ENCODE measurements around the gene ADAMTS20. TPM values are rescaled to one million over a fixed set of nuclear protein-coding genes. Genes with fewer than 3 reads are reported as not detected.
"Not testable (repeated sequence)": the region's sequence is repeated elsewhere in the genome, so short reads cannot be mapped to it uniquely, and the experiment has no call there.

Gene ADAMTS20
- total RNA-seq, 2 experiments from 2014 or later: not detected

DNA sequence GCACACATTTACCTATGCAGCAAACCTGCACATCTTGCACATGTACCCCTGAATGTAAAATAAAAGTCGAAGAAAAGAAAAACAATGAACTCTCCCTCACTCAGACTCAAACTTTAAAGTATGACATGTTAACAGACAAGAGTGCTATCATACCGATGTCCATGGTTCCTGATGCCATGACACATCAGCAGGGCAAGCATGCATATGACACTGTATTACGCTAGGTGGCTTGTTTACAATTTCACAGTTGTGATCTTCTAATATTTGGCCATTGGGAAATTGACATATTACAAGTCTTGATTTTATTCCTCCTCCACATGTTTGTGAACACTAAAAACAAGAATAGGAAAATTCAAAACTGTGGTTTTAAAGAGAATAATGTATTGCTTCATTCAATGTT, 126.6 kb downstream of the ADAMTS20 start:
- H3K9me3 Mint-ChIP-seq: no peaks in the 10 kb centered on the region
- no peak for DNase-seq
- no peaks in the 10 kb centered on the region for H3K27me3 Mint-ChIP-seq
- H3K4me1 Mint-ChIP-seq: no peaks in the 10 kb centered on the region
- no peak overlapping the region for H3K4me3 Mint-ChIP-seq
- H3K27ac Mint-ChIP-seq: no peak overlapping the region
- no peaks in the 10 kb centered on the region for H3K36me3 Mint-ChIP-seq

DNA sequence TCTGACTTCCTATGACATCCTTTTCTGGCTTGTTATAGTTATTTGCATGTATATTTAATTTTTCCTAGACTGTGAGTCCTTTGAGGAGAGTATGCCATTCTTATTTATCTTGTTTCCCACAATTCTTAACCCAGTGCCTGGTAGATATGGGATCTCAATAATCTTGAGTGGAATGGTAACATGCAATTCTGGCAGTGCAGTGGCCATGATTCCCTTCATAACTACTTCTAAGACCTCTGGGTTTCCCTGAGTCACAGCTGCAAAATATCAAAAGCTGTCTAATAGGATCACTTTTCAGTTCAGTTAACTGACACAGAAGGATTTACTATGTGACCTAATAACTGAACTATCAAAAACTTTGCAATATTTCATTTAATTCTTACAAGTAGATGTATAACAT, 135.0 kb downstream of the ADAMTS20 start:
- H3K4me3 Mint-ChIP-seq: no peak overlapping the region
- H3K27me3 Mint-ChIP-seq: peaks cover 4% of the 10 kb centered on the region

DNA sequence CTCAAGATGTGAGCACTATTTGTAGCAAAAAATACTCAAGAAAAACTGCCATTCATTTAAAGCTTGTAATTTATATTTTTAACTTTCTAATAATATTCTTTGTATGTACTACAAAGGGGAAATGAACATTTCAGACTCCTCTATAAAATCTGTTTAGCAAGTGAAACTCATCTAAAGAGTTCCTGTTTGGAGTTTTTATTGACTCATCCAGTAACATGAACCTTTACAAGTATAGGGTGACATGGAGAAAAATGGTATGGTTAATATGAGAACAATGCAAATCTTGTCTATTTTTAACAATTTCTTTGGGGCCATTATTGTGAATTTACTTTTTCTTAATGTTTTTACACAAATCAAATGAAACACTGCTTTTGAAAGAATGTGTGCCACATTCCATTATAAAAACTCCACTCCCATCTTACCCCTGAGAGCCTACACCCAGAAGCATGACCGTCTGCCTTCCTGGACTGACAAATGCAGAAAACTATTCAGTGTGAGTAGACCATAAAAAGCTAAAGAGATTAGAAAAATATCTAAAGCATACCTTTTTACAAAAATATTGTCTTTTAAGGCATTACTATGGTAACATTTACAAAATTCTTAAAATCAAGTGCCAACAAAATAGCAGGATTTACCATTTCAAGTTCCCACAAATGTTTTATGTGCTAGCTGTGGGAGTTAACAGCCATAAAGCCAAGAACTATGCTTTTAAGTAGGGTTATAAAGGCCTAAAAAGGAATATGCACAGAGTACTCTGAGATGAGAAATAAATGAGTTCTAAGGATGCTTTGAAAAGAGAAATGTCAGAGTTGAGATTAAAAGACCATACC, 144.0 kb downstream of the ADAMTS20 start:
- H3K36me3 Mint-ChIP-seq: no peaks in the 10 kb centered on the region
- H3K4me3 Mint-ChIP-seq: no peak overlapping the region
- no peak for DNase-seq
- H3K27me3 Mint-ChIP-seq: no peaks in the 10 kb centered on the region
- no peaks in the 10 kb centered on the region for H3K4me1 Mint-ChIP-seq
- no peaks in the 10 kb centered on the region for H3K9me3 Mint-ChIP-seq
- no peak overlapping the region for H3K27ac Mint-ChIP-seq

More for the DNA sequence above, 135.0 kb downstream of the ADAMTS20 start:
- Mint-ChIP-seq H3K4me1 (no peaks in the 10 kb centered on the region), H3K9me3 (peaks cover 4% of the 10 kb centered on the region), H3K27ac (no peak overlapping the region), H3K36me3 (no peaks in the 10 kb centered on the region)
- no peak for DNase-seq

DNA sequence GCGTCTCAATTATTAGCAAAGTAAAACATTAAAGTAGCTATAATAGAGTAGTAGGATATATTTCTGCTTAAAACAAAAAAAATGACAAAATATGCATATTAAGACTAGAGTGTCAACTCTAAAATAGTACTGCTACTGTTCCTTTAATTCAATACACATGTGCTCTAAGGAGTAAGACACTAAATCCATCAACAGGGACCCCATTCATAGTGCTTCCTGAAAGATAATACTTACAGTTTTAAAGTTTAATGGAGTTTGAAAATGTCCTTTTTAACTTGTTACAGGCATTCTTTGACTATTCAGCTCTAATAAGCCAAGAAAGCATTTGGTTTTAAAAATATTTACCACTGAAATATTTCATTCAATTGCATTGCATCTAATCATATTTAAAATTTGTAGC, 145.2 kb downstream of the ADAMTS20 start:
- no peak for DNase-seq
- no peak overlapping the region for H3K27ac Mint-ChIP-seq
- no peaks in the 10 kb centered on the region for H3K36me3 Mint-ChIP-seq
- H3K27me3 Mint-ChIP-seq: no peaks in the 10 kb centered on the region
- no peaks in the 10 kb centered on the region for H3K9me3 Mint-ChIP-seq
- no peaks in the 10 kb centered on the region for H3K4me1 Mint-ChIP-seq
- no peak overlapping the region for H3K4me3 Mint-ChIP-seq

DNA sequence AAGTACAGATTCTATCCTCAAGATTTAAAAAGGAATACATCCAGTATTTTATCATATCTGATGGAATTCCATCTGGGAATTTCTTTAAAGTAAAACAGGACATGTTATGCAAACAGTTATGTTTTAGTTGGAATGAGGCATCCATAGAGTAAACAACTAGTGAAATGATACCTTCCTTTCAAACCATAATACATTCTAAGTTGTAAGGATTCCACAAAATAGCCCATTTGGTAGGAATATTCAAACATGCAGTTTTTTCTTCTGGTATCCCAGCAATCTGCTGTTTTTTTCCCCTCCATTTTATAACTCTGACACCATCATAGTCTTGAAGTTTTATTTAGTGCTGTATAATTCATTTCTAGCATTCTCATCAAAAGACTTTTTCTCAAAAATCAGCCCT, 149.6 kb downstream of the ADAMTS20 start:
- DNase-seq: no peak
- H3K9me3 Mint-ChIP-seq: no peaks in the 10 kb centered on the region
- no peak overlapping the region for H3K4me3 Mint-ChIP-seq
- no peak overlapping the region for H3K27ac Mint-ChIP-seq
- H3K36me3 Mint-ChIP-seq: no peaks in the 10 kb centered on the region
- H3K27me3 Mint-ChIP-seq: no peaks in the 10 kb centered on the region
- H3K4me1 Mint-ChIP-seq: no peaks in the 10 kb centered on the region

DNA sequence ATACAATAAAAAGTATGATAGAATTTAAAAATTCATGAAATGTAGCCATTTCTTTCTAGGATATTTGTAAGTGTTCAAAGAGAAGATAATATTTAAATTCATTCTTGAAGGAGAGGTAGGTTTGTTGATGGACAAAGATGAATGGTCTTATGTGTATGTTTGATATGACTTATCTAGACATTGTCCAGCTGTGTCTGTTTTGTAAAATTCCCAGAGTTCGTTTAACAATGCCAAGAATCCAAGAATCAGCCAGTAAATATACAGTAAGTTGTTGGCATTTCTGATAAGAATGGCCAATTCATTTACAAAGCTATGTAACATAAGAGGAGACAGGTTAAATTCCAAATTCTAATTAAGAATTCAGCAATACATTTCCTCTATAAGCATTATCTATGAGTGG, 150.9 kb downstream of the ADAMTS20 start:
- no peaks in the 10 kb centered on the region for H3K36me3 Mint-ChIP-seq
- no peak overlapping the region for H3K4me3 Mint-ChIP-seq
- no peaks in the 10 kb centered on the region for H3K27me3 Mint-ChIP-seq
- H3K27ac Mint-ChIP-seq: no peak overlapping the region
- H3K4me1 Mint-ChIP-seq: no peaks in the 10 kb centered on the region
- H3K9me3 Mint-ChIP-seq: no peaks in the 10 kb centered on the region
- DNase-seq: no peak

DNA sequence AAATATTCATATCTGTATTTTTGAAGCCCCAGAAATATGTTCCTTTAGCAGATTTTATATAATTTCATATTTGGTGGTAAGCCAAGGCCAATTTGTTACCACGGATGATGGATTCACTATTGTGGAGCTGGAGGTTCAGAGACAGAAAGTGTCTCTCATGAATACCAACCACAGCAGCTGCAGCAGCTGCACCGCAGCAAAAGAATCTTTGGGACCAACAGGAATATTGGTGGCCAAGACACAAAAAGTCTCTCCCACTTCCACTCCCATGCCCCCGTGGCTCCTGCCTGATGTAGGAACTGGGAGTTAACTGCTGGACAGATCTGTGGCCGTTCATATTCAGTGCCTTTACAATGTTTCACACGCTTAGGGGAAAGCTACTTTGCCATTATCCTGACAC, 155.3 kb downstream of the ADAMTS20 start:
- Mint-ChIP-seq H3K4me3 (no peak overlapping the region), H3K9me3 (no peaks in the 10 kb centered on the region), H3K36me3 (no peaks in the 10 kb centered on the region), H3K4me1 (no peaks in the 10 kb centered on the region), H3K27ac (no peak overlapping the region), H3K27me3 (no peaks in the 10 kb centered on the region)
- DNase-seq: no peak

DNA sequence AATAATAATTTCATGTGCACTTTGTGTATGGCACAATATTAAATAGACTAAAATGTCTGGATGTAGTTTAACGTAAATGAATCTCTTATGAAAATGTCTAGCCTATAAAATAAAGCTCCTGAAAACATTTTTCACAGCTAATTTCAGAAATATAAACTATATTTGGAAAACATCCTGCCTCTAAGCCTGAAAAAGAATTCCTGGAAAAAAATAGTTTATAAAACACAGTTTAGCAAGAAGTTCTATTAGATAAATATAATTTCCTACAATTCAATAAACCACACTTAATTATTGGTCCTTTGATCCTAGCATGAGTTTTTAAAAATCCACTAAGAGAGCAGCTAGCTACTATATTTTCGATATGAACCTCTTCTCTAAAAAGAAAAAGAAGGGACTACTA, 159.9 kb downstream of the ADAMTS20 start:
- H3K27me3 Mint-ChIP-seq: peaks cover 6% of the 10 kb centered on the region
- DNase-seq: no peak

DNA sequence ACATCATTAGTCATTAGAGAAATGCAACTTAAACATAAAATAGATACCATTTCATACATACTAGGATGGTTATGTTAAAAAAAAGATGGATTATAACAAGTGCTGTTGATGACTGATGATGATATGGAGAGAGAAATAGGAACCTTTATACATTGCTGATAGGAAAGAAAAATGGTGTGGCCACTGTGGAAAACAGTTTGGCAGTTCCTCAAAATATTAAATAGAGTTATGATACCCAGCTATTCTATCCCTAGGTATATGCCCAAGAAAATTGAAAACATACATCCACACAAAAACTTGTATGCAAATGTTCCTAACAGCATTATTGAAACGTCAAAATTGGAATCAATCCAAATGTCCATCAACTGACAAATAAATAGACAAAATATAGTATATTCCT, 170.1 kb downstream of the ADAMTS20 start:
- no peak for DNase-seq
- Mint-ChIP-seq H3K4me3 (no peak overlapping the region), H3K9me3 (peaks cover 9% of the 10 kb centered on the region), H3K4me1 (no peaks in the 10 kb centered on the region), H3K27ac (no peak overlapping the region), H3K27me3 (no peaks in the 10 kb centered on the region), H3K36me3 (no peaks in the 10 kb centered on the region)

More for the DNA sequence above, 159.9 kb downstream of the ADAMTS20 start:
- Mint-ChIP-seq H3K4me1 (no peaks in the 10 kb centered on the region), H3K9me3 (peaks cover 4% of the 10 kb centered on the region), H3K4me3 (no peak overlapping the region), H3K36me3 (no peaks in the 10 kb centered on the region), H3K27ac (no peak overlapping the region)

DNA sequence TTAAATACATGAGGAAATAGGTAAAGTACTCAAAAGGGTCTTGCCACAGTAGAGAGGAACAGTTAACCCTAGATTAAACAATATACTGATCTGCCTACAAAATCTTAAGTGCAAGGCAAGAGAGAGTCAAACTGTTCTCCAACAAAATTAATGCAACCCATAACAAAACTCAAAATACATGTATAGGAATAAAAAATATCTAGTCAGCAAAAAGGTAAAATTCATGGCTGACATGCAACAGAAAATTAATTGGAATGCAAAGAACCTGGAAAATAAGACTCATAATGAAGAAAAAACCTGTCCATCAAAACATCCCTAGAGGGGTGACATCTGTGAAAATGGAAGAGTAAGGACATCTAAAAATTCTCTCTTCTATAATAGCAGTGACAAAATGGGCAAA, 173.6 kb downstream of the ADAMTS20 start:
- Mint-ChIP-seq H3K36me3 (no peaks in the 10 kb centered on the region), H3K4me1 (no peaks in the 10 kb centered on the region)

DNA sequence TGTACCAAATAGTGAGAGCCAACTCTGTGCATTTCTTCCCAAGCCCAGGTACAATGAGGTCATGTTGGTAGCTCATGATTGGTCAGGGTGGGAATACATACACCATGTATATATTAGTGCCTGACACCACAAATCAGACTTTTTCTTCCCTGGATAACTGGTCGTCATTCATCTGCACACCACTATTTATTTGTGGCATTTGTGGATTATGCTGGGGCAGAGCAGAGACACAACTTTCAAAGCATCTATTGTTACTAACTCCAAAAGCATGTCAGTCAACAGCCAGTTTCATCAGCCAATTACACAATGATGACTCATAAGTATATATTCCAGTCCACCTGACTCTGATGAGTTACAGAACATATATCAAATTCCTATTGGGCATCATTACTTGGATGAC, 181.7 kb downstream of the ADAMTS20 start:
- H3K4me1 Mint-ChIP-seq: no peaks in the 10 kb centered on the region
- H3K4me3 Mint-ChIP-seq: no peak overlapping the region
- DNase-seq: no peak
- no peak overlapping the region for H3K27ac Mint-ChIP-seq
- H3K9me3 Mint-ChIP-seq: peaks cover 1% of the 10 kb centered on the region
- no peaks in the 10 kb centered on the region for H3K36me3 Mint-ChIP-seq
- no peaks in the 10 kb centered on the region for H3K27me3 Mint-ChIP-seq

More for the DNA sequence above, 173.6 kb downstream of the ADAMTS20 start:
- Mint-ChIP-seq H3K27me3 (no peaks in the 10 kb centered on the region), H3K4me3 (no peak overlapping the region), H3K27ac (no peak overlapping the region), H3K9me3 (peaks cover 11% of the 10 kb centered on the region)
- DNase-seq: no peak

DNA sequence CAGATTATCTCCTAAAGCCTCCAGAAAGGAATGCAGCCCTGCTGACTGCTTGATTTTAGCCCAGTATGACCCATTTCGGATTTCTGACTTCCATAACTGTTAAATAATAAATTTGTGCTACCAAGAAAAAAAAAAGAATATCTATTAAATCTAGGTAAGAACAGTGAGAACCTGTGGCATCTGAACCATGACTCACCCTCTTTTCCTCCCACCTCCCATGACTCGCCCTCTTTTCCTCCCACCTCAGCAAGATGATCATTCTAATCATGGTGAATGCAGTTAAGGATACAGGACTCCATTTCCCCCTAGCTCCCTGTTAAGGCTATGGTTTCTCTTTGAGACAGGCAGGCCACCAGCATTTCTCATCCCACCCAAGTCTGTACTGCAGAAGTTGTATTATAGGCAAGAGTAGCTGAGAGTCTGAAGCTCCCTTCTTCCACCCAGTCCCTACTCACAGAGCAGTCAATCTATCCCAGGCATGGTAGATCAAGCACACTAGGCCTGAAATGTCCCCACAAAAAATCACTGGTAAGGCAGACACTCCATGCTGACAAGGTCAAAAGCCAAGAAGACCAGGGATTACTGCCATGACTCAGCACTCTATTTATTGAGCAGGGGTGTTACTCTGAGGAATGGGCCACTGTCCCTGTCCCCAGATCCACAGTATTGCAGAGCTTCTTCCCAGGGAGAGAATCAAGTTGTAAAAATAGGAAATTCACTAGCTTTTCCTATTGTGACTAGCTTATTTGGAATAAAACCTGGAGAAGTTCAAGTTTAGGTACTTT, 188.9 kb downstream of the ADAMTS20 start:
- Mint-ChIP-seq H3K36me3 (no peaks in the 10 kb centered on the region), H3K27me3 (no peaks in the 10 kb centered on the region), H3K27ac (no peak overlapping the region), H3K9me3 (no peaks in the 10 kb centered on the region), H3K4me3 (no peak overlapping the region), H3K4me1 (no peaks in the 10 kb centered on the region)
- DNase-seq: no peak

DNA sequence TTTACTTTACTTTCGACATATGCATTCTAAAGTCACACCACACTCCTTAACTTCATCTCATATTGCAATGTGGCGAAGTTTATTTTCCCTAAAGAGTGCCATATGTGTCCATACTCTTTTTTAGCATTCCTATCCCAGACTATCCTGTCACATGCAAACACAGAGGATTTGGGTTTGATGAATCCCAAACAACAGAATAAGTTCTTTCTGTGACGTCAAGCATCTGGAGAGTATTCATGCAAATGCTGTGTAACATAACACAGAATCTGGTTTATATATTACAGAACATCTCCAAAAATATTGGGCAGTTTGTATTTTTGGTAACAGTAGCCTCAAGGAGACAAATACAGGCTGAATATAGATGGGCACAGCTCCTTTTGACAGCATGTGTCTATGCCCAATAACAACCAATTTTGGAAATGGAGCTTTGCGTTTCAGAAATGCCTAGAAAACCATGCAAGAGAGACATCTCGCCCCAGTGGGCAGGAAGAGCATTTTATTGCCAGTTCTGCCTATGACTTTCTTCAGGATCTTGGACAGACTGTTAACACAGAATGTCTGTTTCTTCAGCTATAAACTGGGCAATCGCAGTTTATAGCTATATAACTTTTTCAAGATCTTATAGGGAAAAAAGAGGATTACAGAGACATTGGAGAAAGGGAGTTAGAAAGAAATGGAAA, 190.8 kb downstream of the ADAMTS20 start:
- Mint-ChIP-seq H3K27me3 (no peaks in the 10 kb centered on the region), H3K4me3 (no peak overlapping the region), H3K27ac (no peak overlapping the region), H3K9me3 (no peaks in the 10 kb centered on the region), H3K4me1 (no peaks in the 10 kb centered on the region), H3K36me3 (no peaks in the 10 kb centered on the region)
- no peak for DNase-seq

DNA sequence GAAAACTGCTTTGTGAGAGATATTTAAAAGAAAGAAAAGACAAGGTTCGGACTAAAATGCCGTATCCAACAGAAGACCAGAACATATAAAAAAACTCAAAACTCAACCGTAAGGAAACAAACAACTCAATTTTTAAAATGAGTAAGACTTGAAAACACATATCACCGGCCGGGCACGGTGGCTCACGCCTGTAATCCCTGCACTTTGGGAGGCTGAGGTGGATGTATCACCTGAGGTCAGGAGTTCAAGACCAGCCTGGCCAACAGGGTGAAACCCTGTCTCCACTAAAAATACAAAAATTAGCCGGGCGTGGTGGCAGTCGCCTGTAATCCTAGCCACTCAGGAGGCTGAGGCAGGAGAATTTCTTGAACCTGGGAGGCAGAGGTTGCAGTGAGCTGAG, 192.0 kb downstream of the ADAMTS20 start:
- not testable (repeated sequence) for H3K9me3 Mint-ChIP-seq, H3K4me3 Mint-ChIP-seq, H3K36me3 Mint-ChIP-seq, H3K27ac Mint-ChIP-seq, H3K4me1 Mint-ChIP-seq, DNase-seq, H3K27me3 Mint-ChIP-seq

DNA sequence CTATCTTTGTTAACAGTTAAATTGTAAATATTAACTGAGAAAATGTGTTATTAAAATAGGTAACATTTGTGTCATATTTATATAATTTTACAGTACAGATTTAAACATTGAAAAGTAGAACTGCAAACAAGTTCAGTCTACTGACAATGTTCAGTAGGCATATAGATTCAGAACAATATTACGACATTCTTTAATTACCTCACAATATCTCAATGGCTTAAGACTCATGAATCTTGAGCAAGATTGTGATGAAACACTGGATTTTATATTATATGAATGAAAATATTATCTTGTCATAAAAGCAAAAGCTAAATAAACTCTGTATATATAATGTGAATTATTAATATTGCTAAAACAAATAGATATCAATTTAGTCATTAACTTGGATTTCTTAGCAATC, 194.9 kb downstream of the ADAMTS20 start:
- Mint-ChIP-seq H3K36me3 (no peaks in the 10 kb centered on the region), H3K4me3 (no peak overlapping the region), H3K9me3 (no peaks in the 10 kb centered on the region), H3K27me3 (no peaks in the 10 kb centered on the region), H3K4me1 (no peaks in the 10 kb centered on the region), H3K27ac (no peak overlapping the region)
- DNase-seq: no peak

Measured in activated naive CD8-positive, alpha-beta T cell treated with anti-CD3 and anti-CD28 coated beads for 36 hours (primary cell).